Activated CD8-positive, alpha-beta T cell treated with anti-CD3 and anti-CD28 coated beads for 36 hours (primary cell): ENCODE results near the gene PIEZO1. TPM values are rescaled to one million over a fixed set of nuclear protein-coding genes. Genes with fewer than 3 reads are reported as not detected.

Source experiments
- ATAC-seq: fragments of 200-7000 bp; cut with Tn5 transposase; one replicate; pipeline ENCODE4 v1.10.0; 2021; ENCODE audit warnings: mild to moderate bottlenecking, moderate library complexity
- CTCF ChIA-PET: fragments of 350-600 bp; sonication (Branson Sonifier 250); formaldehyde crosslinking; loops from one replicate; lab custom pipeline; 2021; ENCODE audit warnings: antibody characterized with exemption; lab: Charles Lee
- POLR2A ChIA-PET: fragments of 350-600 bp; sonication (Branson Sonifier 250); formaldehyde crosslinking; loops from one replicate; lab custom pipeline; 2021; ENCODE audit warnings: antibody characterized with exemption; lab: Charles Lee
- DNase-seq: peaks from one replicate; pipeline ENCODE4 v3.0.0-alpha.2; 2020
- H3K27ac Mint-ChIP-seq: one replicate; pipeline ENCODE4 v1.8.0; 2021; ENCODE audit warnings: mild to moderate bottlenecking, mixed read lengths
- H3K27me3 Mint-ChIP-seq: one replicate; pipeline ENCODE4 v1.8.0; 2021; ENCODE audit warnings: mixed read lengths
- H3K36me3 Mint-ChIP-seq: one replicate; pipeline ENCODE4 v1.8.0; 2021; ENCODE audit warnings: low read depth, mixed read lengths
- H3K4me1 Mint-ChIP-seq: one replicate; pipeline ENCODE4 v1.8.0; 2021; ENCODE audit warnings: low read depth, mixed read lengths
- H3K4me3 Mint-ChIP-seq: one replicate; pipeline ENCODE4 v1.8.0; 2021; ENCODE audit warnings: mild to moderate bottlenecking, moderate library complexity, mixed read lengths
- H3K9me3 Mint-ChIP-seq: one replicate; pipeline ENCODE4 v1.8.0; 2021; ENCODE audit warnings: mixed read lengths
- intact Hi-C: fragments of 100-400 bp; cut with micrococcal nuclease; formaldehyde crosslinking; loops from one replicate; pipeline ENCODE4 v1.10.0; 2022
- total RNA-seq, 2 experiments: library from RNA; stranded (reverse); gene quantifications; one replicate each; pipeline ENCODE4 v1.2.3, GENCODE V29; 2021
- TF ChIP-seq, protein P1 (sequence below): fragments of 200-600 bp; IDR thresholded peaks from one replicate; pipeline ENCODE4 v1.8.0; 2022; ENCODE audit warnings: antibody characterized with exemption, mild to moderate bottlenecking

The PIEZO1 gene
- total RNA-seq, 2 experiments from 2014 or later, result 87.7 to 91.8 TPM

DNA sequence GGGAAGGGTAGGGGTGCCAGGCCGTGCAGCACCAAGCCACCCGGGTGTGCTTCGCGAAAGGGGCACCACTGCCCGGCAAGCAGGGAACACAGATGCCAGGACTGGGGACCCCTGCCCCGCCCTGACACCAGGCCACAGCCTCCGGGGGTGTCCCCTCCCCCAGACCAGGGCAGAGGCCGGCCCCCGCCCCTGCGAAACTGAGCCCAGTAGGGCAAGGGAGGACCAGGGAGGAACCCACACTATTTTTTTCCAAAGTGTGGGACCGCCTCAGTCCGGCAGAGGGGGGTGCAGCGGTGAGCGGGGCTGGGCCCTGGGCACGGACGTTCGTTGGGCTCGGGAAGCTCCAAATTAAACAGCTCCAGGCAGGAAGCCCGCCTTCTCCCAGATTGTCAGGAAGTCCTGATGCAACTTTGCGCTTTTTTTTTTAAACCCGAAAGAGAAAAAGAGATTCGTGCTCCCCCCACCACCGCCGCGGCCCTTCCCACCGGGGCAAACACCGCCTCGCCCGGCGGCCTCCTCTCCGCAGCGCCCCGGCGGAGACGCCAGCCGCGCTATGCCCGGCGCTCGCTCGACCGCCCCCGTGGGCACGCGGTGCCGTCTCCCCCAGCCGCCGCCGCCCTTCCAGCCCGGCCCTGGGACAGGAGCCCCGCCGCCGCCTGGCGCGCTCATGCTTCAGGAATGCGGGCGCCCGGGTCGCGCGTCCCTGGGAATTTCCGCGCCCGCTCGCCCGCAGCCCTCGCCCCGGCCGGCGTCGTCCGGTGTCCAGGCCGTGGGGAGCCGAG is 755 bp downstream of the PIEZO1 start:
- peak overlapping the region; percentile 68 for H3K4me3 Mint-ChIP-seq
- H3K27me3 Mint-ChIP-seq, result no peaks in the 10 kb centered on the region
- POLR2A ChIA-PET, result interaction anchor here (1.0 to 6.7 kb wide), 6 partner anchors 15 to 155 kb away, joined by 3 to 81 read pairs (median 24); partner anchors contain the start of genes APRT and CDT1
- H3K27ac Mint-ChIP-seq, result peak overlapping the region; percentile 83
- H3K4me1 Mint-ChIP-seq, result peaks cover 42% of the 10 kb centered on the region
- H3K9me3 Mint-ChIP-seq, result no peaks in the 10 kb centered on the region
- TF ChIP-seq, protein P1, sequence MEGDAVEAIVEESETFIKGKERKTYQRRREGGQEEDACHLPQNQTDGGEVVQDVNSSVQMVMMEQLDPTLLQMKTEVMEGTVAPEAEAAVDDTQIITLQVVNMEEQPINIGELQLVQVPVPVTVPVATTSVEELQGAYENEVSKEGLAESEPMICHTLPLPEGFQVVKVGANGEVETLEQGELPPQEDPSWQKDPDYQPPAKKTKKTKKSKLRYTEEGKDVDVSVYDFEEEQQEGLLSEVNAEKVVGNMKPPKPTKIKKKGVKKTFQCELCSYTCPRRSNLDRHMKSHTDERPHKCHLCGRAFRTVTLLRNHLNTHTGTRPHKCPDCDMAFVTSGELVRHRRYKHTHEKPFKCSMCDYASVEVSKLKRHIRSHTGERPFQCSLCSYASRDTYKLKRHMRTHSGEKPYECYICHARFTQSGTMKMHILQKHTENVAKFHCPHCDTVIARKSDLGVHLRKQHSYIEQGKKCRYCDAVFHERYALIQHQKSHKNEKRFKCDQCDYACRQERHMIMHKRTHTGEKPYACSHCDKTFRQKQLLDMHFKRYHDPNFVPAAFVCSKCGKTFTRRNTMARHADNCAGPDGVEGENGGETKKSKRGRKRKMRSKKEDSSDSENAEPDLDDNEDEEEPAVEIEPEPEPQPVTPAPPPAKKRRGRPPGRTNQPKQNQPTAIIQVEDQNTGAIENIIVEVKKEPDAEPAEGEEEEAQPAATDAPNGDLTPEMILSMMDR, result peak; percentile 61
- CTCF ChIA-PET, result interaction anchor here (0.8 to 6.5 kb wide), 5 partner anchors 8 to 82 kb away, joined by 3 to 37 read pairs (median 4); no protein-coding TSS in a partner anchor
- peak; percentile 63 for DNase-seq
- intact Hi-C loops, result loop anchor here (5.0 kb wide), 1 partner anchor 42 kb away; no protein-coding TSS in a partner anchor
- no peaks in the 10 kb centered on the region for H3K36me3 Mint-ChIP-seq
- no peak for ATAC-seq

DNA sequence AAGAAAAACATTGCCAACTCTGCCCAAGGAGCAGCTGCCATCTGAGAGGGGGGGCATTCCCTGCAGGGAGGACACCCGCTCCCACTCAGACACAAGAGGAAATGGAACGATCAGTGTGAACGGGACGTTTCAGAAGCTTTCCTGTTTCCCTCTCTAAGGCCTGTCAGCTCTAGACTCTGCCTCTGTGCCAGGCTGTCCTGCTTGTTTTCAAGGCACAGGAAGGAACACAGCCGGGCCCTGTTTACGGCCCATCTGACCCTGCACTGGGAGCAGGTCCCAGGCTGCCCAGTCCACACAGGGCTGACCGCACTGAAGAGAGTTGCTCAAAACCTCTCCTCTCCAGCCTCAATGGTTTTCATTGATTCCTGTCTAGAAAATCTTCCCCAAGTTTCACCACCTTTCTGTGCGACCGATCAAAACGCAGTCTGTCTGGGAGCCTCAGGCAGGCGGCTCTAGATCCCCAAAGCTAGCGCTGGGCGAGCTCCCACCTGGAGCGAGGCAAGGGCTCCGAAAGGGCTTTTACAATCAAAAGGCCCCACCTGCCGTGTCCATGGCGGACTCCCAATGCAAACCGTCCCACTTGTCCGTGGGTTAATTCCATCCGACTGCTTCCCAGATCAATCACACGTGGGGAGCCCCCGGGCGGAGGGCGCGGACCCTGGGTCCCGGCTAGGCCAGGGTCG is 1.5 kb downstream of the PIEZO1 start:
- H3K4me1 Mint-ChIP-seq, result peaks cover 43% of the 10 kb centered on the region
- peak overlapping the region; percentile 68 for H3K4me3 Mint-ChIP-seq
- no peaks in the 10 kb centered on the region for H3K27me3 Mint-ChIP-seq
- CTCF ChIA-PET, result interaction anchor here (0.7 to 6.5 kb wide), 7 partner anchors 16 to 581 kb away, joined by 3 to 37 read pairs (median 3); no protein-coding TSS in a partner anchor
- no peaks in the 10 kb centered on the region for H3K9me3 Mint-ChIP-seq
- intact Hi-C loops, result loop anchor here (5.0 kb wide), 1 partner anchor 41 kb away; no protein-coding TSS in a partner anchor
- peak overlapping the region; percentile 79 for H3K27ac Mint-ChIP-seq
- POLR2A ChIA-PET, result interaction anchor here (1.0 to 6.7 kb wide), 7 partner anchors 13 to 156 kb away, joined by 3 to 81 read pairs (median 5); partner anchors contain the start of genes APRT and CDT1
- TF ChIP-seq, protein P1, result no peak
- no peak for ATAC-seq
- H3K36me3 Mint-ChIP-seq, result no peaks in the 10 kb centered on the region
- no peak for DNase-seq

DNA sequence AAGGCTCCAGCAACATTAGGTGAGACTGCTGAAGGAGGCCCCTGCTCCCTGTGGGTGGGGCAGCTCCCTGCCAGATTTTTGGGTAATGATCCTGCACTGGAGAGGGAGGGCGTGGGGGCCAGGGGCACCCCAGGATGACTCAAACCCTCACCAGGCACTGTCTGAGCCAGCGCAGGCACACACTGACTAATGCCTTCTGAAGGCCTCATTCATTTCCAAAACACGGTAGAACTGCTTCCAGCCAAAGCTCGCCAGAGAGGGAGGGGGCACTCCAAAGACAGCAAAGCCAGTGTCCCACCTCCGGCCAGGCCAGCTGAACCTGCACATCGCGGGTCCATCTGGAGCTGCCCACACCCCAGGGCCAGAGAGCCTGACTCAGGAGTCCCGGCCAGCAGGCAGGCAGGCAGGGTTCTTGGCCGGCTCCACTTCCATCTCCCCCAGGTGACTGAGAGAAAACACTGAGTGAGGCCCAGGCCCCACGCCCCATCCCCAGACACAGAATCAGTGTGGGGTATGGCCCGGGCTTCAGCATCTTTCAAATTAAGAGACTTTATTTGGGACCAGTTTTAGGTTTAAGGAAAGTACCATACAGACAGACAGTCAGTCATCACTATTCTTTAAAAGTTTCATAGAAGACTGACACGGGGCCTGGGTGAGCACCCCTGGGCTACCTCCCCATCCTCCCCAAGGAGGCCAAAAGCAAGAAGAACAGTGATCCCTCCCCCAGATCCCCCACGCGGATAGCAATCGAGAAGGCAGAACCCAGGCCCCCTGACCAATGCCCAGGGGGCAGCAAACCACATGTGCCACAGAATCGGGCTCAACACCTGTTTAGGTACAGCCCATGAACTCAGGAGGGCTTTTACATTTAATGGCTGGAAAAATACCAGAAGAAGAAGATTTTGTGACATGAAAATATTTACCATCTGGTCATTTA is 2.3 kb downstream of the PIEZO1 start:
- TF ChIP-seq, protein P1, result no peak
- H3K4me1 Mint-ChIP-seq, result peaks cover 43% of the 10 kb centered on the region
- H3K27me3 Mint-ChIP-seq, result no peaks in the 10 kb centered on the region
- ChIA-PET POLR2A (interaction anchor here (0.6 to 6.7 kb wide), 12 partner anchors 10 to 760 kb away, joined by 3 to 81 read pairs (median 4); partner anchors contain the start of genes APRT, CDT1, CTU2 and IL17C), CTCF (interaction anchor here (0.7 to 6.5 kb wide), 14 partner anchors 9 to 582 kb away, joined by 3 to 37 read pairs (median 4); partner anchors contain the start of gene TRAPPC2L)
- no peaks in the 10 kb centered on the region for H3K9me3 Mint-ChIP-seq
- peak overlapping the region; percentile 68 for H3K4me3 Mint-ChIP-seq
- ATAC-seq (peak; percentile 69), DNase-seq (peak; percentile 89)
- no peaks in the 10 kb centered on the region for H3K36me3 Mint-ChIP-seq
- intact Hi-C loops, result loop anchor here (5.0 kb wide), 1 partner anchor 40 kb away; no protein-coding TSS in a partner anchor
- peak overlapping the region; percentile 79 for H3K27ac Mint-ChIP-seq
